Measurements from ENCODE around the gene RNF141.

Gene RNF141

GRCh38 chr11:10540915-10541560, at the start of gene RNF141:
TSS of gene RNF141 (minus strand) at chr11:10541187. CDS start at chr11:10534158, 7,029 bp downstream.
- FAIRE-seq: no peak

GRCh38 chr11:10590218-10590915, 49.4 kb upstream of the RNF141 start:
- no peak for FAIRE-seq

- no peak for FAIRE-seq
Observed at GRCh38 chr11:10588904-10589303, 47.9 kb upstream of the RNF141 start.

- no peak for FAIRE-seq
Observed at GRCh38 chr11:10587995-10588394, 47.0 kb upstream of the RNF141 start.

- FAIRE-seq: no peak
Observed at GRCh38 chr11:10587388-10587787, 46.4 kb upstream of the RNF141 start.

- FAIRE-seq: no peak
Observed at GRCh38 chr11:10584071-10584501, 43.1 kb upstream of the RNF141 start.

- FAIRE-seq: no peak
Observed at GRCh38 chr11:10581481-10582019, 40.6 kb upstream of the RNF141 start.

GRCh38 chr11:10580623-10581022, 39.6 kb upstream of the RNF141 start:
- FAIRE-seq: no peak

- no peak for FAIRE-seq
Observed at GRCh38 chr11:10579700-10580099, 38.7 kb upstream of the RNF141 start.

GRCh38 chr11:10576035-10576398, 35.0 kb upstream of the RNF141 start:
- no peak for FAIRE-seq

- FAIRE-seq: no peak
Observed at GRCh38 chr11:10575346-10576034, 34.5 kb upstream of the RNF141 start.

- FAIRE-seq: no peak
Observed at GRCh38 chr11:10573556-10573955, 32.6 kb upstream of the RNF141 start.

- FAIRE-seq: no peak
Observed at GRCh38 chr11:10573028-10573427, 32.0 kb upstream of the RNF141 start.

GRCh38 chr11:10572533-10572932, 31.5 kb upstream of the RNF141 start:
- FAIRE-seq: no peak

- FAIRE-seq: no peak
Observed at GRCh38 chr11:10568486-10568941, 27.5 kb upstream of the RNF141 start, which contains the start of gene LYVE1. TSS of gene LYVE1 (minus strand) at chr11:10568665. CDS start at chr11:10568532, 133 bp downstream.

GRCh38 chr11:10567446-10567845, 26.5 kb upstream of the RNF141 start:
- no peak for FAIRE-seq

GRCh38 chr11:10566257-10566957, 25.4 kb upstream of the RNF141 start:
- FAIRE-seq: no peak

- FAIRE-seq: no peak
Observed at GRCh38 chr11:10565493-10565892, 24.5 kb upstream of the RNF141 start.

GRCh38 chr11:10564696-10565318, 23.8 kb upstream of the RNF141 start:
- no peak for FAIRE-seq

- no peak for FAIRE-seq
Observed at GRCh38 chr11:10564030-10564429, 23.0 kb upstream of the RNF141 start.

GRCh38 chr11:10561947-10562346, 21.0 kb upstream of the RNF141 start:
- FAIRE-seq: no peak

GRCh38 chr11:10561043-10561818, 20.2 kb upstream of the RNF141 start:
- FAIRE-seq: no peak

Data from A204.1 (cell line).